PC-3 (cell line): ENCODE results near the gene CNBD2. TPM values are rescaled to one million over a fixed set of nuclear protein-coding genes. Genes with fewer than 3 reads are reported as not detected.
"Not testable (repeated sequence)": the region's sequence is repeated elsewhere in the genome, so short reads cannot be mapped to it uniquely, and the experiment has no call there.

Experiments
- ATAC-seq: fragments of 200-7000 bp; cut with Tn5 transposase; 2 replicates; pipeline ENCODE4 v1.9.1; 2020; ENCODE audit warnings: mild to moderate bottlenecking, moderate library complexity
- BruUV-seq: library from RNA; stranded (reverse); fragments of 400-500 nt; replicated peaks from 2 replicates; lab custom pipeline; 2021; lab: Mats Ljungman, UMichigan
- CTCF ChIA-PET: fragments of 300-600 bp; sonication (Branson Sonifier 250); formaldehyde crosslinking; loops from one replicate; lab custom pipeline; 2022; ENCODE audit warnings: antibody characterized with exemption; lab: Charles Lee
- POLR2A ChIA-PET: fragments of 300-600 bp; sonication (Branson Sonifier 250); formaldehyde crosslinking; loops from one replicate; lab custom pipeline; 2022; ENCODE audit warnings: antibody characterized with exemption; ENCODE audit not compliant: unreplicated experiment; lab: Charles Lee
- DNase-seq: peaks from one replicate; pipeline ENCODE4 v3.0.0-alpha.2; 2015
- H2AFZ ChIP-seq: fragments of 300-600 bp; sonication (generic); 2 replicates; pipeline ENCODE4 v1.6.0; 2016; ENCODE audit warnings: antibody characterized with exemption, low read length
- H3F3A ChIP-seq: fragments of 300-600 bp; sonication (generic); one replicate; pipeline ENCODE4 v1.6.0; 2017; ENCODE audit warnings: antibody characterized with exemption, low read length, control low read depth, mild to moderate bottlenecking; ENCODE audit not compliant: unreplicated experiment
- H3K27ac ChIP-seq: fragments of 300-600 bp; sonication (generic); 2 replicates; pipeline ENCODE4 v1.5.1; 2016; ENCODE audit warnings: mild to moderate bottlenecking, low read length
- H3K27me3 ChIP-seq: fragments of 300-600 bp; sonication (generic); 2 replicates; pipeline ENCODE4 v1.6.1; 2016; ENCODE audit warnings: low read length, mixed read lengths
- H3K36me3 ChIP-seq: fragments of 300-600 bp; sonication (generic); 2 replicates; pipeline ENCODE4 v1.6.1; 2016; ENCODE audit warnings: low read depth, mixed run types, low read length, mixed read lengths
- H3K4me1 ChIP-seq: fragments of 300-600 bp; sonication (generic); 2 replicates; pipeline ENCODE4 v1.5.1; 2016; ENCODE audit warnings: low read length; ENCODE audit not compliant: insufficient read depth
- H3K4me2 ChIP-seq: fragments of 300-600 bp; sonication (generic); 2 replicates; pipeline ENCODE4 v1.6.0; 2016; ENCODE audit warnings: low read length
- H3K4me3 ChIP-seq: fragments of 300-600 bp; sonication (generic); 2 replicates; pipeline ENCODE4 v1.5.1; 2016; ENCODE audit warnings: mild to moderate bottlenecking, low read length, mixed read lengths
- H3K79me2 ChIP-seq: fragments of 300-600 bp; sonication (generic); 2 replicates; pipeline ENCODE4 v1.6.1; 2017; ENCODE audit warnings: low read length, mixed read lengths
- H3K9ac ChIP-seq: fragments of 300-600 bp; sonication (generic); 2 replicates; pipeline ENCODE4 v1.6.0; 2016; ENCODE audit warnings: mild to moderate bottlenecking, low read length
- H3K9me2 ChIP-seq: fragments of 300-600 bp; sonication (generic); replicated peaks from 2 replicates; pipeline ENCODE4 v1.6.1; 2016; ENCODE audit warnings: mixed run types, low read length, mixed read lengths
- H3K9me3 ChIP-seq: fragments of 300-600 bp; sonication (generic); 2 replicates; pipeline ENCODE4 v1.6.1; 2016; ENCODE audit warnings: low read length, mixed read lengths
- H4K20me1 ChIP-seq: fragments of 300-600 bp; sonication (generic); 2 replicates; pipeline ENCODE4 v1.6.1; 2016; ENCODE audit warnings: low read length, mixed read lengths
- EZH2 ChIP-seq: fragments of 300-600 bp; sonication (generic); IDR thresholded peaks from one replicate; pipeline ENCODE4 v1.6.1; 2017; ENCODE audit warnings: antibody characterized with exemption, mild to moderate bottlenecking, low read length; ENCODE audit not compliant: unreplicated experiment
- EZH2phosphoT487 ChIP-seq: fragments of 300-600 bp; sonication (generic); IDR thresholded peaks from 2 replicates; pipeline ENCODE4 v1.6.1; 2018; ENCODE audit warnings: mild to moderate bottlenecking, antibody characterized with exemption, low read length, borderline replicate concordance
- intact Hi-C: fragments of 100-400 bp; cut with micrococcal nuclease; formaldehyde crosslinking; loops from 2 replicates; pipeline ENCODE4 v1.9.0; 2023
- total RNA-seq: library from RNA; depleted of rRNA; stranded (reverse); fragments of >200 nt; gene quantifications from 2 replicates; pipeline ENCODE4 v1.2.3, GENCODE V29; 2014; rRNA removed
- TF ChIP-seq, protein P1 (sequence below): fragments of 300-600 bp; sonication (generic); conservative IDR thresholded peaks from 2 replicates; pipeline ENCODE4 v1.5.1; 2017; ENCODE audit warnings: antibody characterized with exemption, low read depth, mild to moderate bottlenecking, low read length

Gene CNBD2
- total RNA-seq, 1 experiment from 2014 or later, result 6.6 TPM

DNA sequence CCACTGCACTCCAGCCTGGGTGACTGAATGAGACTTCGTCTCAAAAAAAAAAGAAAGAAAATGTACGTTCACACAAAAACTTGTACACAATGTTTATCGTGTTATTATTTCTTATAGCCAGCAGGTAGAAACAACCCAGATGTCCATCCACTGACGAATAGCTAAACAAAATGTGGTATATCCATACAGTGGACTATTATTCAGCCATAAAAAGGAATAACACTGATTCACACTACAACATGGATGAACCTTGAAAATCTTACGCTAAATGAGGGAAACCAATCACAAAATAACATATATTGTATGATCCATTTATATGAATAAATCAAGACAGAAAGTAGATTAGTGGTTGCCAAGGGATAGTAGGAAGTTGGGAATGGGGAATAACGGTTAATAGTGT is 111.1 kb downstream of the CNBD2 start:
- Histone ChIP-seq H3K4me2 (no peak overlapping the region), H3K9me2 (no peaks in the 10 kb centered on the region), H3K4me1 (peaks cover 22% of the 10 kb centered on the region), H3F3A (peaks cover 4% of the 10 kb centered on the region), H3K27me3 (no peaks in the 10 kb centered on the region), H2AFZ (no peak overlapping the region), H4K20me1 (no peaks in the 10 kb centered on the region), H3K79me2 (no peaks in the 10 kb centered on the region), H3K27ac (no peak overlapping the region), H3K4me3 (no peak overlapping the region), H3K9me3 (no peaks in the 10 kb centered on the region), H3K9ac (no peak overlapping the region), H3K36me3 (no peaks in the 10 kb centered on the region)
- BruUV-seq, result no TSS peak
- POLR2A ChIA-PET, result no interaction called here
- DNase-seq (no peak), ATAC-seq (no peak)
- TF ChIP-seq EZH2, result no peak
- TF ChIP-seq EZH2phosphoT487, result no peak
- TF ChIP-seq, protein P1, sequence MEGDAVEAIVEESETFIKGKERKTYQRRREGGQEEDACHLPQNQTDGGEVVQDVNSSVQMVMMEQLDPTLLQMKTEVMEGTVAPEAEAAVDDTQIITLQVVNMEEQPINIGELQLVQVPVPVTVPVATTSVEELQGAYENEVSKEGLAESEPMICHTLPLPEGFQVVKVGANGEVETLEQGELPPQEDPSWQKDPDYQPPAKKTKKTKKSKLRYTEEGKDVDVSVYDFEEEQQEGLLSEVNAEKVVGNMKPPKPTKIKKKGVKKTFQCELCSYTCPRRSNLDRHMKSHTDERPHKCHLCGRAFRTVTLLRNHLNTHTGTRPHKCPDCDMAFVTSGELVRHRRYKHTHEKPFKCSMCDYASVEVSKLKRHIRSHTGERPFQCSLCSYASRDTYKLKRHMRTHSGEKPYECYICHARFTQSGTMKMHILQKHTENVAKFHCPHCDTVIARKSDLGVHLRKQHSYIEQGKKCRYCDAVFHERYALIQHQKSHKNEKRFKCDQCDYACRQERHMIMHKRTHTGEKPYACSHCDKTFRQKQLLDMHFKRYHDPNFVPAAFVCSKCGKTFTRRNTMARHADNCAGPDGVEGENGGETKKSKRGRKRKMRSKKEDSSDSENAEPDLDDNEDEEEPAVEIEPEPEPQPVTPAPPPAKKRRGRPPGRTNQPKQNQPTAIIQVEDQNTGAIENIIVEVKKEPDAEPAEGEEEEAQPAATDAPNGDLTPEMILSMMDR, result no peak
- intact Hi-C loops, result no loop called here
- CTCF ChIA-PET, result no interaction called here

DNA sequence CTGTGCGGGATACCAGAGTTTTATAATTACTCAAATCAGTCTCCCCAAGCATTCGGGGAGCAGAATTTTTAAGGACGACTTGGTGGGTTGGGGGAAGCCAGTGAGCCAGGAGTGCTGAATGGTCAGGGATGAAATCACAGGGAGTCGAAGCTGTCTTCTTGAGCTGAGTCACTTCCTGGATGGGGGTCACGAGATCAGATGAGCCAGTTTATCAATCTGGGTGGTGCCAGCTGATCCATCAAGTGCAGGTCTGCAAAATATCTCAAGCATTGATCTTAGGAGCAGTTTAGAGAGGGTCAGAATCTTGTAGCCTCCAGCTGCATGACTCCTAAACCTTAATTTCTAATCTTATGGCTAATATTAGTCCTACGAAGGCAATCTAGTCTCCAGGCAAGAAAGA is 111.6 kb downstream of the CNBD2 start:
- POLR2A ChIA-PET, BruUV-seq, H3K9me3 ChIP-seq, ATAC-seq, H3K4me3 ChIP-seq, H3K79me2 ChIP-seq, H3K9ac ChIP-seq, H2AFZ ChIP-seq, H3K27ac ChIP-seq, DNase-seq, H3K36me3 ChIP-seq, H3K4me2 ChIP-seq, H3F3A ChIP-seq, H4K20me1 ChIP-seq, H3K9me2 ChIP-seq, CTCF ChIA-PET, H3K27me3 ChIP-seq, intact Hi-C loops: not testable (repeated sequence)
- H3K4me1 ChIP-seq, result peaks cover 27% of the 10 kb centered on the region

Other genes starting within 250 kb of the CNBD2 start
- gene RBM39, start 226.3 kb upstream of the CNBD2 start, total RNA-seq, result 286 and 341 TPM in 2 replicates
- 37.2 and 56.3 TPM in 2 replicates for gene PHF20, start 196.6 kb upstream of the CNBD2 start, total RNA-seq
- gene SCAND1, start 14.1 kb upstream of the CNBD2 start, total RNA-seq, result 90.9 and 101 TPM in 2 replicates
- gene EPB41L1, start 186.2 kb downstream of the CNBD2 start, total RNA-seq, result 48.2 and 53.0 TPM in 2 replicates